ENCODE measurements around the gene PYGM.

Gene PYGM

GRCh38 chr11:64790205-64791095 is 30.7 kb upstream of the PYGM start:
- DNase-seq, result no peak

- DNase-seq, result no peak
Measured at GRCh38 chr11:64789331-64790204, 29.8 kb upstream of the PYGM start.

- DNase-seq, result no peak
Measured at GRCh38 chr11:64788321-64789215, 28.8 kb upstream of the PYGM start.

DNA sequence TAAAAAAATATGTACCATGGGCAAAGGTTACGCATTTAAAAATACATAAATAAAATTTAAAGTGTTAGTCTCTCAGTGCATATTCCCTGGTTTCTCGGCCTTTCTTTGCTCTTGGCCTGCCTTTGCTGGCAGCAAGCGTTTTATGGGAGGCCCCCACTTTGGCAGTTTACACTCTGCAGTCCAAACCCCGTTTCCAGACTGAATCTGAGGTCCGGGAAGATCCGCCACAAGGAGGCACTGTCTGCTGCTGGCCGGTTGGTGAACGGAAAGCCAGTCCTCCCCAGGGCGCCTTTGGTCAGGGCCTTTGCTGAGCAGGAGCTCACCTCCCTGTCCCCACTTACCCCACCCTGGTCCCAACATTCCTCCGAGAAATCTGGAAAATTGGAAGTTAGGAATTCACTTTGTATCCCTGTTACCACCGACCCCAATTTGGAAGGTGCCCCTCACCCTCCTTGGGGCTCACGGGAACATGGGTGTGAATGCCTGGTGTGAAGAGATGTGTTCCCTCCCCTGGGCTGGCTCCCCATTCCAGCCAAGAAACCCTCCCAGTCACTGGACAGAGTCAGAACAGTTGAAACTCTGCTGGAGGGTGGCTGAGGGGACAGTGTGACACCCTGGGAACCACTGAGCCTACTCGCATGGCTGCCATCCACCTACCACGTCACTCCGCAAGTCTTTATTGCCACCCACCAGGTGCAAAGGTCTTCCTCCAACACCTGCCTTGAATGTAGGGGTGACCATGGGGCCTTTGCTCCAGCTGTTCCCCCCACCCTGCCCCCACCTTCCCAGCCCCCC is 27.9 kb upstream of the PYGM start:
- peak in 1 of 2 donors; percentile 85 for DNase-seq

GRCh38 chr11:64786308-64786707 is 26.5 kb upstream of the PYGM start:
- no peak for DNase-seq

DNA sequence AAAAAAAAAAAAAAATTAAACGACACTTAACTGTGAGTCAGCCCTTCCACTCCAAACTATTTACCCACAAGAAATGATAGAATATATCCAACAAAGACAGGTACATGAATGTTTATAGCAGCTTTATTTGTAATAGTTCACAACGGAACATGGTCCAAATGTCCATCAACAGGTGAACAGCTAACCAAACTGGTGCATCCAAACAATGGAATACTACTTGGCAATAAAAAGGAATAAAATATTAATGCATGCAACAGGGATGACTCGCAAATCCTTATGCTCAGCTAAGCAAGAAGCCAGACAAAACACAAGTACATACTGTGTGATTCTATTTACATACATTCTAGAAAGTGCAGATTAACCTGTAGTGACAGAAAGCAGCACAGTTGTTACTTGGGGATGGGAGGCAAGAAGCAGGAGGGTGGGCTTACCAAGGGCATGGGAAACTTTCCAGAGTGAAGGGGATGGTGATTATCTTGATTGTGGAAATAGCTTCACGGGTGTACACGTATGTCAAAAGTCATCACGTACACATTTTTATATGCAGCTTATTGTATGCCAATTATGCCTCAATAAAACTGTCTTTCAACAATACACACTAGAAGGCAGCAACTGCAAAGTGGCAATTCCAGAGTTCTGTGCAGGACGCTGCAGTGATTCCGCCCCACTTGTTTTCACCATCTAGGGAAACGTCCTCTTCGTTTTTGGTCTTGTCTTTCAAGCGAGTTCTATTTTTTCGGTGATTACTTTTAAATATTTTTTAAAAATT is 25.2 kb upstream of the PYGM start:
- no peak for DNase-seq

- peak; percentile 99 to 100 for DNase-seq
Measured at GRCh38 chr11:64778473-64779298, 18.9 kb upstream of the PYGM start, which contains the start of gene SF1. SF1 (minus strand) TSS chr11:64778542; CDS start chr11:64778392, 150 bp downstream.

- no peak for DNase-seq
Measured at GRCh38 chr11:64778223-64778472, 18.4 kb upstream of the PYGM start.

DNA sequence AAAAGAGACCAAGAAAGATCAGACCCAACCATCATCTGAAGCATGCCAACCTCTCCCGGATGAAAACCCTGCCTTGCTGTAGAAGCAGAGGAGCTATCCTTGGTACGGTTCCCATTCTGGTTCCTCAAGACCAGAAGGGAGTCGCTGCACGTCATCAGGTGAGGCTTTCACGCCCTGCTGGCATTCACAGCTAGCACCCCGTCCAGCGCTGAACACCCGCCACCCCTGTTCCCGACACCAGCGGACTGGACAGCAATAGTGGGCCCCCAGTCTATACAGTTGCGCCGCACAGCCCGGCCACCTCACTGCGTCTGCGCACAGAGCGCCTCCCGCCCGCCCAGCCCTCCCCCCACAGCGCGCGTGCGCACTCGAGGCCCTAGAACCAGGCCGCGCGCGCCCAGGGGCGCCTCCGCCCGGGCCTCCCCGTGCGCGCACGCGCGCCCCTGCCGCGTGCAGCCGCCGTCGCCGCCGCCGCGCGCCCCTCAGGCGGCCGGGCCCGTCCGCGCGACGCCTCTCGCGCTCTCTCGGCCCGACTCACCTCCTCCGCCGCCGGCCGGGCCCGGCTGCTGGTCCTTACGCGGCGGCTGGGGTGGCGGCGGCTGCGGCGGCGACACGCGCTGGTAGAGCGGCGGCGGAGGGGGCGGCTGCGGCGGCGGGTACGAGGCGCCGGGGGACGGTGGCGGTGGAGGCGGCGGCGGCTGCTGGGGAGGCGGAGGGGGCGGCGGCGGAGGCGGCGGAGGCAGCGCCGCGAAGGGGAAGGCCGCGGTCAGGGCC is 17.9 kb upstream of the PYGM start:
- peak; percentile 72 to 81 for DNase-seq

DNA sequence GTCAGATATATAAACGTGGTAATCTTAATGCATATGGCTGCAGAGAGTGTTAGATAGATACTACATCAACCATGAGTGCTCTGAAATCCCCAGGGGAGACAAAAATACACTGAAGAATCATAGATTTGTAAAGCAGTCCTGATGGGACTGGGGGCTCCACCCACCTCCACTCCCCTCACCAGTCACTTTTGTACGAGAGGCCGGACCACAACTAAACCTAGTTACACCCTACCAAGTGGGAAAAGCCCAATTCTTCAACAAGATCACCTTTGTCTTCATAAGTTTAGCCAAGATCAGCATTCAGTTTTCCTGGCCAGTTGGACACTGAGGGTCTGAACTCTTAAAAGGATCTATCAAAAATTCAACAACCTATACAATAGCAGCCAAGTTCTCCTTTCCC is 17.1 kb upstream of the PYGM start:
- no peak for DNase-seq

DNA sequence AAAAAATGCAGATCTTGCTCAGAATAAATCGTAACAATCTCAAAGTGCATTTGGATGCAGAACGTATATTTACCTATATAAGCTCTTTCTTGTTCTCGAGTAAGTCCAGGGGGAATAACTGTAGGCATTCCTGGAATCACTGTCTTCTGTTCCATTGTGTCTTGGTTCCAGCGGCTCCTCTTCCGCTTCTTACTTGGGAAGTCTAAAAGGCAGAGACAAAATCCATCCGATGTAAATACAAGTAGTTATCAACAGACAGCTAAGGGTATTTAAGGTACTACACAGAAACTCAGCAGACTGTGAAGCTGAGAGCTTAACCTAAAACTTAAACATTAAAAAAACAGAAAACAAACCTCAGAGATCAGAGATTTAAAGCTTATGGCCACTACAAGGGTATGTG is 16.7 kb upstream of the PYGM start:
- DNase-seq, result no peak

DNA sequence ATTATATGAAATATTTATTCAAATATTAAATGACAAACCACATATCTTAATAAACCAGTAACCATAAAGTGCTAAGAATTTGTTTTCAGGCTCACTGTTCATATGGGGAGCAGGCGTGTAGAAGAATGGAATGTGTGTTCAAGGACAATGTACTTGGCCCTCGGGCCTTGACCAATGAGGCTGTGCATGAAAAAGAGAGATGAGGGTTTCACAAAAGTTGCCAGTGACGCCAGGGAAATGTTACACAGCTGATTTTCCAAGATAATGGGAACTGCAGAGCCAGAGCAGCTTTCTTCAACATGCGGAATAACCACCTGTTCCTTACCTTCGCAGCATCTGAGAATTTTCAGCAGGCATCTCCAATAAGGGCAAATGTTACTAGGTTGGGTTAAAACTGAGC is 14.4 kb upstream of the PYGM start:
- no peak for DNase-seq

GRCh38 chr11:64772303-64773018 is 12.7 kb upstream of the PYGM start:
- peak; percentile 52 to 61 for DNase-seq

GRCh38 chr11:64771861-64772260 is 12.1 kb upstream of the PYGM start:
- DNase-seq, result peak; percentile 3 to 36

DNA sequence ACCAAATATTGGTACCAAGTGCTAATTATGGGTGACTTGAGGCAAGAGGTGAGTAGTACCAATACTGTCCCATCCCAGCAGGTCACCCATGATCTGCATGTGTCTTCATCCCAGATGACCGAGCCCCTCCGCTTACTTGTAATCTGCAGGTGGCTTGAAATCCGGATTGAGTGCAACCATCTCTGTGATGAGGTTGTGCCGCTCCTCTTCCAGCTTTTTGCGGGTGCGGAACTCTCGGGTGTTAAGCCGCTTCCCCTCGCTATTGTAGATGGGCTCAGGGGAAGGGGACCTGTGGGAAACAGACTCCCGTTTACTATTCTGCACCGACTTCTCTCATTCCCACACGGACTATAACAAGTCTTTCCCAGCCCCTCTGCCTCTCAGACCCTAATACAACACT is 10.3 kb upstream of the PYGM start:
- no peak for DNase-seq

- DNase-seq, result no peak
Measured at GRCh38 chr11:64769283-64769682, 9.5 kb upstream of the PYGM start.

DNA sequence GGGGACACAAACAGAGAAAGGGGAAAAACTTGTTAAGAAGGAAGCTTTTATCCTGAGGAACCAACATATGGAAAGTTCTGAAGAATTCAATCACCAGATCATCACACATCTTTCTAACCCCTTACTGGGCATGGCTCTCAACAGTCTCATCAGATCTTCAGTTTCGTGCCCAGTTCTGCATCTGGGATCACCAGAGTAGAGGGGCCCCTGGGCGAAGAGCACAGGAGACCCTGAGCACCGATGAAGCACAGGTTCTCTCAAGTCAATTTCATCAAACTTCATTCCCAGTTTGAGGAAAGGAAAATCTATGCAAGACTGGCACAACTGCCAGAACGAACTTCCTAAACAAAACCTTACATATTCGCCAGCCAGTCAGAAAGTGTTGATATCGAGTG is 8.5 kb upstream of the PYGM start:
- no peak for DNase-seq

DNA sequence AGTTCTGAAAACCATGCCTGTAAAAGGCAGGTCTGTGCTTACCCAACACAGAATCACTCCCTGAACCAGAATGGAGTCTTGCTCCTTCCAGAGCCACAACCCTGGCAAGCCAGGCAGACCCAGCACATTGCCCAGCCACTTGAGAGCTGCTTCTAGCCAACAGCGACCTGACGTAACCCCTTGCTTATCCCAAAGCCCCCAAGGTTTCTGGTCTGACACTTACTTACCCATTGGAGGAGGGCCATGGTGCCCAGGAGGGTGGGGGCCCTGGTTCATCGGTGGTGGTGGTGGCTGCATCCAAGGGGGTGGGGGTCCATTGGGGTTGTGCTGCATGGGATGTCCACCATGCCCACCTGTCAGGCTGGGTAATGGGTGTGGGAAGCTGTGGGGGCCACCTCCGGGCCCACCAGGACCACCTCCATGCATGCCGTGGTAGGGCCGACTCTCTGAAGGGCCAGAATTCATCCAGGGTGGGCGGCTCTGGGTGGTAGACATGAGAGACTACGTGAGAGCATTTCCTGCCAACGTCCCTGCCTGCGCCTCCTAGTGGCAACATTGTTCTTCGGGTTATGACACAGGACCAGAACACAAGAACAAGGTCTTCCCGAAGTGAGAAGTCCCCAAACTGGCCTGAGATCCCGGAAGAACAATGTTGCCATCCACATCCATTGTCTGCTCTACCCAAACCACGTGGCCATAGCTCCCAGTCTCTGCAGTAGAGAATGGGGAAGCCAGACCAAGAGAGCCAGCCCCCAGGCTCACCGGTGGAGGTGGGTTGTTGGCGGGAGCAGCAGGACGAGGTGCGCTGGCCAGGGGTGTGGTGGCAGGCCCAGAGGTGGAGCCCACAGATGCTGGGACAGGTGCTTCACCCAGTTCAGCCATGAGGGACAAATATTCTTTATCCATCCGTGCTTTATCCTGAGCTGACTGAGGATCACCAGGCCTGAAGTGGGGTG is 7.8 kb upstream of the PYGM start:
- DNase-seq, result peak; percentile 41 to 87
